GM21423 (cell line): ENCODE results near the gene SCPEP1.
"Not testable (repeated sequence)": the region's sequence is repeated elsewhere in the genome, so short reads cannot be mapped to it uniquely, and the experiment has no call there.

ENCODE experiments used
- ATAC-seq: cut with Tn5 transposase; IDR thresholded peaks from one replicate; pipeline ENCODE4 v1.9.1; 2021; ENCODE audit warnings: mild to moderate bottlenecking, moderate library complexity; ENCODE audit not compliant: unreplicated experiment

The SCPEP1 gene

DNA sequence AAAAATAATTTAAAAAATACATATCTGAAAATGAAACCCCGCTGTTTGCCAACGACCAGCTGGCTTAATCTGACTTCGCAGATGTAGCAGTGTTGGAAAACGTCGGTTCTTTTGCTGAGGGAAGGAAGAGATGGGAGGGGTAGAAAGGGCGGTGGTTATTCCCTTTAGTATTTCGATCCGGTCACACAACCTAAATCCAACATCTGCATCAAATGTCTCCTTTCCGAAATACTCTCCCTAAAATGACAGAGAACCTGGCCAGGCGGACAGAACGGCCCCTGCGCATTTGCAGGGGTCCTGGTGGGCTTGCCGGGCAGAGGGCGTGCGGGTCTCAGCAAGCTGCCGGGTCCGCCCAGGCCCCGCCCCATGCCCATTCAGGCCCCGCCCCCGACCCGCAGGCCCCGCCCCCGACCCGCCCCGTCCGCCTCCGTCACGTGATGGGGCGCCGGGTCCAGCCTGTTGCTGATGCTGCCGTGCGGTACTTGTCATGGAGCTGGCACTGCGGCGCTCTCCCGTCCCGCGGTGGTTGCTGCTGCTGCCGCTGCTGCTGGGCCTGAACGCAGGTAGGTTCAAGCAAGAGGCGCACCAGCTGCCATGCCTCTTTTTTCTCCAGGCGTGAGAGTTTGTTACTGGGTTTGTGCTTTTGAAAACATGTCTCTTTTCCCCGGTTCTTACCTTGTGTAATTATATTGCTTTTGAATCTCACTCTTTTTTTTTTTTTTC, at the start of gene SCPEP1:
Gene SCPEP1 (plus strand): TSS at position 459 of the 723 bp plus-strand sequence. CDS start 29 bp downstream, at position 488.
- ATAC-seq: peak; percentile 75

GRCh38 chr17:56928586-56928985, 49.3 kb upstream of the SCPEP1 start:
- ATAC-seq: no peak

DNA sequence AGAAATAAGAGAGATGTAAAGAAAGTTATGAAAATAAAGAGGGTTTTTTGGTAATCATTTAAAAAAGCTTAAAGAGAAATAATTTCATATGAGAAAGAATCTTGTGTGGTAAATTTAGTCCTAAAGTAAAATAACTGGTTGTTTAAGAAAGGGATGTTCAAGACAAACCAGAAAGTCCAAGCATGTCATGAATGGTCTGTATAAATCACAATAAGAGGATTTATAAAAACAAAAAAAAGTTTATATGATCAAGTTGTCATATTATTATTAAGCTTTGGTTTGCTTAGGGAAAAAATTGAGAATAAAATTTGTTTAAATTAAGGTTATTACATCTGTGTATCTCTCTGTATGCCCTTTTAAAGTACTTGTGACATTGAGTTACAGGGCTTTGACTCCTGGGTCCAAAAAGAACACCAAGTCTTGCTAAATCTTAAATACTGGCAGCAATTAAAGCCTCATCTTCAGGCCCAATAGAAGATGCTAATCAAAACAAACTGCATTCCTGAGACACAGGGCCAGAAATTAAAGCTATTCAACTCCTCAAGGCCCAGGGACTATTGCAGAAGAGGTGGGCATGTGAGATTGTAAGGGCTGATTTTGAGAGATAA, 48.5 kb upstream of the SCPEP1 start:
- ATAC-seq: no peak

- no peak for ATAC-seq
These were observed 47.1 kb upstream of the SCPEP1 start for GRCh38 chr17:56930739-56931337.

GRCh38 chr17:56933151-56933745, 44.7 kb upstream of the SCPEP1 start:
- ATAC-seq: no peak

DNA sequence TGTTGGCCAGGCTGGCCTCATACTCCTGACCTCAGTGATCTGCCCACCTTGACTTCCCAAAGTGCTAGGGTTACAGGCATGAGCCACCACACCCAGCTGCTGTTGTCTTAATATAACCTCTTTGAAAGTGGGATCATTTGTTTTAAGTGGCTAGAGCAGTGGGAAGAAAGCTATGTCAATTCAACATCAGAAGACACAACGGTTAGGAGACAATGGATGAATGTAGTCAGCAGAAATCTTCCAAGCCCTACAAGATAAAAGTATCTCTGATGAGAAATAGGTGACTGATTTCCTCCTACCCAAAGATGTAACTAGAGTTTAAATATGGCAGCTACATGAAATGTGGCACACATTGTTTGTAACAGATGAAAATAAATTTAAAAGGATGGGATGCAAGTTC, 44.1 kb upstream of the SCPEP1 start:
- no peak for ATAC-seq

DNA sequence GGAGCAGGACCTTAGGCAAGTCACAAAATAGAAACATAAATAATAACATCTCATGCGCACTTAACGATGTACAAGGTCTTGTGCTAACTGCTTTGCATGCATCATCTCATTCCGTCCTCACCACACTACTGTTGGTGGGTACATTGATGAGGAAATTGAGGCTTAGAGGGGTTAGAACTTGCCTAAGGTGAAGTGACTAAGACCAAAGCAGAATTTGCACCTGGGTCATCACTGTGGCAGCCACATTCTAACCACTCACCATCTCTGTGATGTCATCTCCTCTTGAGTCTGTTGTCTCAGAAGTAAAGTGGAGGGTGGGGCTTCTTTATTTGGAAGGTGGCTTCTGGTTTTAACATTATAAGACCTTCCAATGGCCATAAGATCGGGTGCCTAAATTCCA, 43.7 kb upstream of the SCPEP1 start:
- no peak for ATAC-seq

- no peak for ATAC-seq
These were observed 42.5 kb upstream of the SCPEP1 start for GRCh38 chr17:56935461-56935860.

GRCh38 chr17:56936697-56937322, 41.1 kb upstream of the SCPEP1 start:
- no peak for ATAC-seq

DNA sequence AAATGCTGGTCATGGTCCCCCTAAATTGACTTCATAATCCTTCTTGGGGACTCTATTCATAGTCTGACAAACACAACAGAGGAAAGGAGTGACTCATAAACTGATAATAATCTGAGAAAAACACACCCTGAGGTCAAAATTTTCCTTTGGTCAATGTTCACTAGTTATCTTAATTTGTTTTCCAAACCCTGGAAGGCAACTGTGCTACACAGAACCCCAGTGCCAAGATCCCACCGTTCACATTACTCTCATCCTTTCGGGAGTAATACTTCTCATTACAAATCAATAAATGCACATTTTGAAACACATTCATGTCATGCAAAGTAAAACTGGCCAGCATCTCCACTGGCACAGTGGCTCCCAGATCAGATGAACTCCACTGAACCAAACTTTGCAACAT, 40.2 kb upstream of the SCPEP1 start:
- no peak for ATAC-seq

- not testable (repeated sequence) for ATAC-seq
These were observed 39.7 kb upstream of the SCPEP1 start for GRCh38 chr17:56938206-56938605.

- no peak for ATAC-seq
These were observed 38.0 kb upstream of the SCPEP1 start for GRCh38 chr17:56939869-56940484.

DNA sequence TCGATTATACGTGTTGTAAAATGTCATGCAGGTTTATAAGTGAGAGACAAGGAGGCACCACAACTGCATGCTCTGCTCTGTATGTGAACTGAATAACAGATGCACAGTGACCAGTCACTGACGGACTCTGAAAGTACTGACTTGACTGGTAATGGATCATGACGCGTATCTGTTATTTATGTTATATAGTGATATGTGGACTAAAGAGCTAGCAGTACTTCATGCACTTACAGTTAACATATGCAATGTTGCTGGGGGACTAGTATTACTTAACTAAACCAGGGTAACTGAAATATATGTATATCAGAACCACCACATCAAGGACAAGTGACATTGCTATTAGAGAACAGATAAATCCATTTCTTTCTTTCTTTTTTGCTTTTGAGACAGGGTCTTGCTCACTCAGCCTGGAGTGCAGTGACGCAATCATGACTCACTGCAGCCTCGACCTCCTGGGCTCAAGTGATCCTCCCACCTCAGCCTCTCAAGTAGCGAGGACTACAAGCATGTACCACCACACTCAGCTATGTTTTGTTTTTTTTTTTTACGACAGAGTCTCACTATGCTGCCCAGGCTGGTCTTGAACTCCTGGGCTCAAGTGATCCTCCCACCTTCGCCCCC, 34.3 kb upstream of the SCPEP1 start:
- ATAC-seq: no peak

GRCh38 chr17:56945938-56946505, 31.9 kb upstream of the SCPEP1 start:
- no peak for ATAC-seq

DNA sequence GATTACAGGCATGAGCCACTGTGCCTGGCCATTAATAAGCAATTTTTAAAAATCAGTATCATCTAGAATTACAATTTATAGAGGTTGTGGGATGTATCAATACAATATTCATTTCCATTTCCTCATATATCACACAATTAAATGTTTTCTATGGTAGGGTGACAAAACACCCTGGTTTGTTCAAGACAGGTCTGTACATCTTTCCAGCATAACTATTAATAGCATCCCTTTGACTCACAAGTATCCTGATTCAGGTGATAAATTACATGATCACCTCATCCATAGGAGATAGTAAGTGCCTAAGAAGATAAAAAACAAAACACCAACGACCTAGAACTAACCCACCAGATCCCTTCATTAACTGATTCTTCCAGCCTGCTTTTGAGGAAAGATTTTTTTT, 30.2 kb upstream of the SCPEP1 start:
- ATAC-seq: no peak

DNA sequence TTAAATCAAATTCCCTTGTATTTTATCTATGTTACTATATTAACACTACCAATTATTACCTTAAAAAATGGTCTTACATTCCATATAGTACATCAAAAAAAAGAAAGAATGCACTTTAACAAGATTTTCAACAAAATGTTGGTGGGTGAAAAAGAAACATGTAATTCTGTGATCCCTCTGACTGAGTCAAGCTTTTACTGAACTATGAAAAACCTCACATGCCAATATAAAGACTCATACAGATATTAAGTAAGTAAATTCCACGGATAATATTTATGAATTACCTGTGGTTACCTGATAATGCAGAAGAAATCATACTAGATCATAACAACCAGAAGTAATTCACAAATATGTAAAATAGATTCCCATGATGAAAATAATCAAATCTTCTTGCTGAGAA, 29.4 kb upstream of the SCPEP1 start:
- ATAC-seq: no peak

- ATAC-seq: no peak
These were observed 28.3 kb upstream of the SCPEP1 start for GRCh38 chr17:56949595-56949994.

DNA sequence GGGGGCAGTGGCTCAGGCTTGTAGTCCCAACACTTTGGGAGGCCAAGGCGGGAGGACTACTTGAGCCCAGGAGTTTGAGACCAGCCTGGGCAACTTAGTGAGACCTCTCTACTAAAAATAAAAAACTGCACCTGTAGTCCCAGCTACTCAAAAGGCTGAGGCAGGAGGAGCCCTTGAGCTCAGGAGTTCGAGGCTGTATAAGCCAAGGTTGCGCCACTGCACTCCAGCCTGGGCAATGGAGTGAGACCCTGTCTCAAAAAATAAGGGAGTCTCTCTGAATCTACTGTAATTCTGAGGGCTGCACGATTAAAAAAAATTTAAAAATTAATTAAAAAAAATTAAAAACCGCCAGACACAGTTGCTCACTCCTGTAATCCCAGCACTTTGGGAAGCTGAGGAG, 20.9 kb upstream of the SCPEP1 start:
- no peak for ATAC-seq

GRCh38 chr17:56960596-56961538, 17.1 kb upstream of the SCPEP1 start, which contains the start of gene COIL:
Gene COIL, minus strand, starts transcription at chr17:56961050. Its CDS starts 31 bp downstream, at chr17:56961019.
- ATAC-seq: peak; percentile 98
